CD4-positive, alpha-beta T cell treated with Interleukin-2 at 100 ng/mL for 4 hours (primary cell): ENCODE results near the gene TSEN2.
A peak's percentile ranks its signal among the peaks of the same experiment; 100 is the strongest.
"Not testable (repeated sequence)": the region's sequence is repeated elsewhere in the genome, so short reads cannot be mapped to it uniquely, and the experiment has no call there.

Experiments used
- DNase-seq: peaks from one replicate; pipeline ENCODE4 v3.0.0-alpha.2; 2020; ENCODE audit warnings: low spot score

Gene TSEN2

DNA sequence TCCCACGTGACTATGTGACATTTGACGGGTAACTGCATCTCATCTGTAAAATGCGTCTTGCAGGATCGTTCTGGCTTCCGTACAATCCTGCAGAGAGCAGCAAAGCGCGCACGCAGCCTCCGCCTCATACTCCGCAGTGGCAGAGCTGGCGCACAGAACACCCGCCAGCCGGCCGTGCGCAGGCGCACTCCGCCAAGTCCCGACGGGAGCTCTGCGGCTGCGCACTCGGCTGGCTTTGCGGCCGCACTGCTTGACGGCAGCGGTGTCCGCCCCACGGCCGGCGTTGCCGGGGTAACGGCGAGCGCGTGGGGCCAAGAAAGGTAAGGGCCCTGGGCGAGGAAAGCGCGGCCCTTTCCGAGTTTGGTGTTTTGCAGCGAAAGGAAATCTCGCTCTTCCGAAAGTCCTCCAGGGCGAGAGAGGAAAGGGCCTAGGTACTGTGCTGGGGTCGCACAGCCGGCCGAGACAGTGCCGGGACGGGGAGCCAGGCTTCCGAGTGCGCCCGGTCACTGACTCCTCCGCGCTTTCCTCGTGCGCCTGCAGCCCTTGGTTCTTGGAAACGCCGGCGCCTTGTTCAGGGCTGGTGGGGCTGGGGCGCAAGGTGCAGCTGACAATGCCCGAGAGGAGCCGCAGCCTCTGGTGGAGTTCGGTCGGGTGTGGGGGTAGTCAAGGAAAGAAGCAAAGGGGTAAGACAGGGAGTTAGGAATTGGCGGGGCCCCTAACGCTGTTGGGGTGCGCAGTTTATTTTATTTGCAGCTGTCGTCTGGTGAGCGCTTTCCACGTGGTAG lies at the start of gene TSEN2:
TSEN2 (plus strand) TSS at position 283 of the 785 bp plus-strand sequence. CDS start 5,321 bp downstream, outside the sequence.
- peak; percentile 95 for DNase-seq

DNA sequence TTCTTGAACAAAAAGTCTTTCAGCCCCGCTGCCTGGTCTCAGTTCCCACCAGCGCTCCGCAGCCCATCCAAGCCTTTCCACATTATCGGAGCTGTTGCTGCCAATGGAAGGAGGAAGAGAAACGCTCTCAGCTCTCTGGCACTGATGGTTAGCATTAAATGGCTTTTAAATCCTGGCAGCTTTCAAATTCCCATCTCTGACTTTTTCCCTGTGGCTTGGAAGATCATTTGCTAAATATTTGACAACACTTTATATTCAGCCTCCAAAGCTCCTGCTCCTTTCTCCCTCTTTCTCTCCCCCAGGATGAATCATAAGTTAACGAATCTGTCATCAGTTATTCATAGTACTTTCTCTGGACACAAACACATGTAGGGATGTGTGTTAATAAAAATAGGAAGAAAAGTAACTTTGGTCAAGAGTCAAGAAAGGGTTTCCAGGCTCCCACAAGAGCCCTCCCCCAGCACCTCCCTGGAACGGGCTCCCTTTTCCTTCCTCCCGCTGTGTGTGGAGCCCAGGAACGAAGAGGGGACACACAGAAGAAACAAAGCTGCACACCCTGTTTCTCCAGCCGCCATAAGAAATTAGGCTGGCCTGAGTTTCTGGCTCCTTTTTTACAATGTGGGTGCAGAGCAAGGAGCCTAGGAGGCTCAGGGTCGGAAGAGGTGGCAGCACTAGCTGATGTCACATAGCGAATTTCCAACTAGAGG lies 47.6 kb upstream of the TSEN2 start:
- no peak for DNase-seq

DNA sequence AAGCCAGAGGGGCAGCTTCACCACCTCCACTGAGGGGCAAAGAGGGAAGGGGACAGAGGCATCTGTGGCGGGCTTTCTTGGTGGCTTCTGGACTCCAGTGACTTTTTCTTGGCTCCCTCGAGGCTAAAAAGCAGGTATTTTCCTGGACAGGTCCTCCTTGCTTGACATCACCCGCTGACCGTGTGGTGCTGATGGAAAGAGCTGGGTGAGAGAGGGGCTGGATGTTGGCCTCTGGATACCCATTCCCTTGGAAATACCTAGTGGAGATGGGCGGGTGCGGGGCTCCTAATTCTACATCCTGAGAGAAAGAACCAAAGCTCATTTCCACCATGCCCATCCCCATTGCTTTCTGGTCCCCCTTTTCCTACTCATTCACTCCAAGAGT lies 47.1 kb upstream of the TSEN2 start:
- no peak for DNase-seq

DNA sequence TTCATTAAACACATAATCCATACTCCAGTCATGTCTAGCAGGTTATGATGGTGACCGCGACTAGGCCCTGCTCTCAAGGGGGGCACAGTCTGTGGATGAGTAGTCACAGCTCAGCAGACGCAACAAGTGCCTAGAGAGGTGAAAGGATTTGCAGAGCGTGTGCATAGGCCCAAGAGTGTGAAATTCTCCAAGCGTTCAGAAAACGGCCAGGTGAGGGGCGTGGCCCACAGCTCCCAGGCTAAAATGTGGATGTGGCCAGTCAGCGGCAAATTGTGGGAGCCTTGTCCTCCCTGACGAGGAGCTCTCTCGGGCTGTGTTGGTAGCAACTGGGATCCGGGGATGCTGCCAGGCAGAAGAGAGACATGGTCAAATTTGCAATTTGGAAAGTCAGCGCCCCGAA lies 46.4 kb upstream of the TSEN2 start:
- DNase-seq, result no peak

DNA sequence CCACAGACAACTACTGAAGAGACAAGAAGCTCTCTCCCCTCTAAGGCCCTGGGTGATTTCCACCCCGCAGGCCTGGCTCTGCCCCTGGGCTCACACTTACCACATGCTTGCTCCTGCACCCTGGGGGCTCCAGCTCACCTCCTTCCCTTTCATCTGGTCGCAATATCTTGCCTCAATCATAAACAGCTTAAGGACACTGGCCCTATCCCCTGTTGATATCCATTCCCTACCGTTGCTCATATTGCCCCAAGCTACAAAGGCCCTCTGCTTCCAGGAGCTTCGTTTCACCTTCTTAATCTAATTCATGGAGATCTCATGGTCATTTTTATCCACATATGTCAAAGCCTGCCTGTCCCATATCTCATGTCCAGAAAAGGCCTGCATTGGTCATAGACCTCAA lies 46.0 kb upstream of the TSEN2 start:
- DNase-seq, result no peak

DNA sequence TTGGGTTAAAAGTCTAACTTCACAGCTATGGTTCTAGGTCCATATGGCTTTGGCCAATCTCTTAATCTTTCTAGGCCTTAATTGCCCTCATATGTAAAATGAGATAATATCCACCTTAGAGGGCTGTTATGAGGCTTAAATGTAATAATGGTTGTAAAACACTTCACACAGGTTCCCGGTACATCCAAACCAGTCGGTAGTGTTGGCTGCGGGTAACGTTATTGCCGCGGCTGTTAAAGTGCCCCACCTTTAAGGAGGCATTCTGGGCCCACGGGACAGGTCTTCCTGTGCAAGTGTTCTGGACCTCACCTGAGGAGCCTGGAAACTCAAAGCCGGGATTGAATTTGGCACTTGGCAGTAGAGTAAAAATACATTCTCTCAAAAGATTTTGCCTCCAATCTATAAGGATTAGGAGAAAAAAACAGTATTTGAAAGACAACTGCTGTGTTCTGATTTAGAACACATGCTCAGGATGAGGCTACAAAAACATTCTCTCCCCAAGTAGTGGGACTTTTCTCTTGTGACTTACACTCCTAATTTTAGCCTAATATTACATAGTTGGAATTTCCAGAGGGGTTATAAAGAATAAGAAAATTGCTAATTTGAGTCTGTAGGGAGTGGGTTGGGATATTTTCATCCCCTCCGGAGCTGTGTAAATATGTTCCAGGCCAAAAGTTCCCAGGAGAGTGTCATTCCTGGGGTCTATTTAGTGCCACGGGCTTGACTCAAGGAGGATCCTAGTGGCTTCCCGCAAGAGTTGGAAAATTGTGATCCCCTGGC lies 44.9 kb upstream of the TSEN2 start:
- DNase-seq, result no peak

DNA sequence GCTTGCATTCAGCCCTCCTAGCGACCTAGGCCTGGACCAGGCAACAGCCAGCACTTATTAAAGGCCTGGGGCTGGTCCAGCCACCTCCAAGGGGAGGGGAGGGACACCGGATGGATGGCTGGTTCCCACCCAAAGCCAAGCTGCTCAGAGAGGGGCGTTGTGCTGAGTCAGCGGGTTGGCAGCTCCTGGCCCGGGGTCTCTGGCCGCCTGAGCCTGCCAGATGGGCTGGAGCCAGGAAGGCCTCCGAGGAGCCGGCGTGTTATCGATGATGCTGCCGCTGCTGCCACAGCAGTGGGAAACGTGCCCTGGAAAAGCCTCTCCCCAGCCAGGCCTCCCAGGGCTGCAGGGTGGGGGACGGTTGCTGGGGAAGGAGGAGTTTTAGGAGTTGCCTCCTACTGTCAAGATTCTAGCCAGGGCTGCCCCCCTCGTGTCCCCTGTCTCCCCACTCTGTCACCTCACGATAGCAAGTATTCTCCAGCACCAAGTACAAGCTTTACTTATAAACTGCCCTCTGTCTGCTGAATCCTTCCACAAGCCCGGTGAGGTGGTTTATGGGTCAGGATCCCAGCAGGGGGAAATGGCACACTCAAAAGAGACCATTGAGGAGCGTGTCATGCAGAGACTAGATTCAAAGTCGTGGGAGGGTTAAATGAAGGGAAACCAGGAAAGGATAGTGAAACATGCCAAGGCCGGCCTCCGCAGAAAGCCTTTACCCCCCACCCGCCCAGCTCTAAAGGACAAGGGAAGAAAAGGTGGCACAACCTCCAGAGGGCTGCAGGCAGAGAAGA lies 43.2 kb upstream of the TSEN2 start:
- no peak for DNase-seq

DNA sequence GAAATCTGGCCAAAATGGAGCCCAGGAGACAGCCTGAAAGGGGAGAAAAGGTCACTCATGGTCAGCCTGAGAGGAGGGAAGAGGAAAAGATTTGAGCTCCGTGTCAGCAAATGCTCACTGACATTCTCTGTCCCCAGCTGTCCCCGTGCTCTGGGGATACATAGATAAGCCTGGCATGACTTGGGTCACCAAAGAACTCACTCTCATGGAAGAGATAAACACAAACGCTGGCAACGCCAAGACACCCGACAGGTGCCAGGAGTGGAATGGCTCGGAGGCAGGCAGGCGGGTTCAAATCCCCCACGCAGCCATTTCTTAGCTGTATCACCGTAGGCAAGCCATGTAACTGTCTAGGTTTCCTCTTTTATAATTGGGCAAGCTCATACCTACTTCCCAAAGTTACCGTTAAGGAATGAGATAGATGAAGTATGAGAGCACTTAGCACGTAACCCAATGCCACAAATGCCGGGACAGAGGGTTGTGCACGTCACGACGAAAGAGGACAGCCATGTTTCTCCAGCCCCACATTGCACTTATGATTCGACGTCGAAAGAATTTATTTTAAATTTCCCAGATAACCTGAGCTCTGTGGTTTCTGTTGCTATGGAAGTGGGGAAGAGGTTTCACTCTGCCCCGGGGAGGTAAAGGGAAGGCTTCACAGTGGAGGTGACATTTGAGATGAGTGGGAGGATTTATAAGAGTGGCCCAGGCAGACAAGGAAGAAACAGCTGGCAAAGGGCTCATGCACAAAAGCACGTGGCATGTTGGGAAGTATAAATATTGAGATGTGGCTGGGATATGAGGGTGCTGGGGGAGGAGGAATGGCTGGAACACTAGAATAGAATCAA lies 41.4 kb upstream of the TSEN2 start:
- DNase-seq, result no peak

DNA sequence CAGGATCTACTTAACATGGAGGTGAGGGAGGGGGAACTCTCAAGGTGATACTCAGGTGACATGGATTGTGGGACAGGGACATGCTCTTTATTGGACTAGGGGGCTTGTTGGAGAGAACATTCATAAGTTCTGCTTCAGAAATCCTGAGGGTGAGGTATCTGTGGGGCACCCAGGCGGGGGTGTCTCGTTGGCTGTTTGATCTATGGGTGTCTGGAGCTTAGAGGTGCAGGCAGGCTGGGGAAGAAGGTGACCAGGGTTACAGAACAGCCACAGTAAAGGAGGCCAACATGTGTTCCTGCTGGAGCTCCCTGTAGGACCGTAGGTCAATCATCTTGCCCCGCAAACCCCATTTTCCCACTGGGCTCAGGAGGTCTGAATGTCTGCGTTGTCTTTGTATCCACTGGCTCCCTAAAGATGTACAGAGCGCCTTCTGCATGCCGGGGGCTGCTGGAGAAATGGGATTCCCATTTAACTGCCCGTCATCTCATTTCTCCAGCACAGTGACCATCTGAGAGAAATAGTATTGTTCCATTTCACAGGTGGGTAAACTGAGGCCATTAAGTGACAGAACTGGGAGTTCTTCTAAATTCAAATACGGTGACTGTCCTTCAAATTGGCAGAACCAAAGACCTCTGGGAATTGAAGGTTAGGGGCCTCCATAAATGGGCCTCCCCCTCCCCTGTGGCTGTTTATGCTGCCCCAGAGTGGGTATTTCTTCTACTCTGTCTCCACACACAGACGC lies 40.3 kb upstream of the TSEN2 start:
- no peak for DNase-seq

DNA sequence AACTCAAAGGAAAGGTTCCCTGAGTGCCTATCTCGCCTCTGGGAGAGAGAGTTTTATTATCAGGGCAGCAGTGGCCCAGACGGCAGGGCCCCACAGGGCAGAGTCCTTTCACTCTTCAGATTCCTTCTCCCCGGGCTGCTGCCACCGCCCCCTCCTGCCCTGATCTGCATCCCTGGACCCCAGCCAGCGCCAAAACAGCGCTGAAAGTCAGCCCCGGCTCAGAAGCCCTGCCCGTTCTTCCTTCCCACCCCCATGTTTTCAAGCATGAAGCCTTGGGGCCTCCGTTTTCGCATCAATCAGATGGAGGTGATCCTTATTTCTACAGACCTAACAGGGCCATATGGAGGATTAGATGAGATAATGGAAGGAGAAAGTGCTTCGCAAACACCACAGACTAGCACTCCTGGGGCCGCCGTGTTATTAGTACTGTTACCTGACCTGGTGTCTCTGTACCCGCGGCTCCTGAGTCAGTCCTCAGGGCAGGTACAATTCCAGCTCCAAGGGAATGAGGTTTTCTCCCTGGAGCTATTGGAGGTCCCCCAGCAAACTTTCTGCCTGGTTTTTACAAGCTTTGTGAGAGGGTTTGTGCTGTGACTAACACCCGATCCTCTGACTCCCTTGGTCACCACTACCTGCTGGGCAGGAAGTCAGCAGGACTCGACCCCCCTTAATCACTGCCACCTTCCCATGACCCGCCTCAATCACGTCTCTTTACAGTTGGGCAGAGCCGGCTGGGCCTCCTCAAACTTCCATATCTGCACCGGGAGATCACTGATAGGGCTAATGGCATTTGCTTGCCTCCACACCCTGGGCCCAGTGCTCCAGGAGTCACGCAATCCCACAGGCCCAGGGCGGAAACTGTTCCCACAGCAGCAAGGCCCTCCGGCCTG lies 39.5 kb upstream of the TSEN2 start:
- DNase-seq, result no peak

DNA sequence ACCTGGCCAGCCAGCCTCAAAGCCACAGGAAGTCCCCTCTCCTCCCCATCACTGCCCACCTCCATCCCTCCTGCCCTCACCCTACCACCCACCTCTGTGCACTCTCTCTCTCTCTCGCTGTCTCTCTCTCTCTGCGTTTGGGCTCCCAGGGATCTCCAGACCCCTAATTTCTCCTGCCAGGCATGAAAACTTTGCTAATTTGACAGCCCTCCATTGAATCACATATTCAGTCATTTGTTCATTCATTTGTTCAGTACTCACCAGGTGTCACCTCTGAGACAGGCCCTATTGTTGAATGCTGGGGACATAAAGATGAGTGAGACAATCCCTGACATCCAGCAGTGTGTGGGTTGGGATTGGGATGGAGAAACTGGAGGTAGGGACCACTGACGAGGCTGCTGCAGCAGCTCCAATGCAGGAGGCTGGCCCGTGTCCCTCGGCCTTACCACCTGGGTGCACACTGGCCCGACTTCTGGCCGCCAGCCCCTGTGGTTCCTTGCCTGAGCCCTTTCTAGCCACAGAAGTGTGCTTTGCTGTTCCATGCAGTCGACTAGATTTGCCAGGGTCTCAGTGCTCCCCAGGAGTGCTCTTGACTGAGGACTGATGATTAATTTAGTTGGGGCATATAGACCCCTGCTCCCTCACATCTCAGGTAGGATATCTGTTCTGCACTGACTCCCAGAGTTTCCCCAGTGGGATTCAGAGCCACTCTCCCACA lies 38.6 kb upstream of the TSEN2 start:
- DNase-seq, result no peak

DNA sequence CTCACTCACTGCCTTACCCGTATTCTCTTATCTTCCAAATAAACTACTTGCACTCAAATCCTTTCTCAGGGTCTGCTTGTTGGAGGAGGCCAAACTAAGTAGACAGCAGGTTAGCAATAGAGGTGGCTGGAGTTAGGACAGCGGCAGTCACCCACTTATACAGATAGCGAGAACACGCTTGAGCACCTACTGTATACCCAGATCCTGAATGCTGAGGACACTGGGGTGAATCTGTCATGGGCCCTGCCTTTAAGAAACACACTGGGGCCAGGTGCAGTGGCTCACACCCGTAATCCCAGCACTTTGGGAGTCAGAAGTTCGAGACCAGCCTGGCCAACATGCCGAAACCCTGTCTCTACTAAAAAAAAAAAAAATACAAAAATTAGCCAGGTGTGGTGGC lies 38.0 kb upstream of the TSEN2 start:
- no peak for DNase-seq

DNA sequence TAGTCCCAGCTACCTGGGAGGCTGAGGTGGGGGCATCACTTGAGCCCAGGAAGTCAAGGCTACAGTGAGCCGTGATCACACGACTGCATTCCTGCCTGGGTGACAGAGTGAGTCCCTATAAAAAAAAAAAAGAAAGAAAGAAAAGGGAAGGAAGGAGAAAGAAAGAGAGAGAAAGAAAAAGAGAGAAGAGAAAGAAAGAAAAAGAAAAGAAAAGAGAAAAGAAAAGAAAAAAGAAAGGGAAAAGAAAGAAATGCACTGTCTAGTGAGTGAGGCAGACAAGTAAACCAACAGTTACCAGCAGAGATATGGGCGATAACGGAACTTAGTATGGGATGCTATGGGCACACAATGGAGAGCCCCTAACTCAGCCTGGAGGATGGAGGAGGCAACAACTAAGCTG lies 37.2 kb upstream of the TSEN2 start:
- DNase-seq, result no peak

DNA sequence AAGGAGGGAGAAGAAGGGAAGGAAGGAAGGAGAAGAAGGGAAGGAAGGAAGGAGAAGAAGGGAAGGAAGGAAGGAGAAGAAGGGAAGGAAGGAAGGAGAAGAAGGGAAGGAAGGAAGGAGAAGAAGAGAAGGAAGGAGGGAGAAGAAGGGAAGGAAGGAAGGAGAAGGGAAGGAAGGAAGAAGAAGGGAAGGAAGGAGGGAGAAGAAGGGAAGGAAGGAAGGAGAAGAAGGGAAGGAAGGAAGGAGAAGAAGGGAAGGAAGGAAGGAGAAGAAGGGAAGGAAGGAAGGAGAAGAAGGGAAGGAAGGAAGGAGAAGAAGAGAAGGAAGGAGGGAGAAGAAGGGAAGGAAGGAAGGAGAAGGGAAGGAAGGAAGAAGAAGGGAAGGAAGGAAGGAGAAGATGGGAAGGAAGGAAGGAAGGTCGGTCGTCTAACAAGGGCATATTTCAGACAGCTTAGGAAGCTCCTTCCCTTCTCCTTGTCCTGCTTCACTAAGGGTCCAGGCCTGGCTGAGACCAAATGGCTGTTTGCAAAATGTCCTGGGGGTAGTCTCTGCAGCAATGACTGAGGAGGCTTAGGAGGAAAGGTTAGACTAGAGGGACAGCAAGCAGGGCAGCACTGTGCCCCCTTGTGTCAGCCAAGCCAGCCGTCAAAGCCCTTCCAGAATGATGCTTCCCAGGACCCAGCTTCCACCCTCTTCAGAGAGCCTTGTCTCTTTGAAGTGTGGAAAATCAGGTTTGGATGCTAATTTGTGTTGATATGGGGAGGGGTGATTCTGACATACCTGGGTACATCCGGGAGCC lies 35.7 kb upstream of the TSEN2 start:
- DNase-seq, result not testable (repeated sequence)

DNA sequence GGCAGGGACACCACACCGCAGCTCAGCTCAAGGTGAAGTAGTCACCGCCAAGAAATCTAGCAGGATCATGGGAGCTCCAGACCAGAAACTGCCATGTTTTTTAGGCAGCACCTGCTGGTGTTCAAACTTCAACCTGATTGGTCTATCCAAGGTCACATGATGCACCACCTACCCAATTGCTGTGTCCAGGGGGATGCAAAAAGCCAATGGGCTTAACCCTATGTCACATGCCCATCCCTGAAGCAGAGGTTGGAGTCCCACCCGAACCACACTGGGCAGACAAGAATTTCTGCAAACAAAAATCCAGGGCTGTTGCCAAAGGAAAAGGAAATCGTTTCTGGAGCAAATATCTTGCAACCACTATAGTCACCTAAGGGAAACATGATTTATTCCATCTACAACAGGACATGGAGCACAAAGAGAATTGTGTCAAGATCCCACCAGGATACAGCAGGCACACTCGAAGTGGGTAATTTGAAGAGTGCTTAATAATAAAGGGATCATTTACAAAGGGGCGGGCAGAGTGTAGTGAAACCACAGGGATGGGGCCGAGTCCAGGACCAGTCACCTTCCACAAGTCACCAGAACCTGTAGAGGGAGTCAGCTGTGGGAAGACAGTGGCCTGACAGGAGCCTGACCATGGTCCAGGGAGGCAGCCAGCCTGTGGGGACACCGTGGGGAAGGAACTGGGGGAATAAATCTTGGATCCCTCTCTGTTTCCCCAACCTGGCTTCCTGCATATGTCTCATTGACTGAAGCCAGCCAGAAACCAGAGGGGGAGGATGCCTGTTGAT lies 34.2 kb upstream of the TSEN2 start:
- DNase-seq, result no peak

DNA sequence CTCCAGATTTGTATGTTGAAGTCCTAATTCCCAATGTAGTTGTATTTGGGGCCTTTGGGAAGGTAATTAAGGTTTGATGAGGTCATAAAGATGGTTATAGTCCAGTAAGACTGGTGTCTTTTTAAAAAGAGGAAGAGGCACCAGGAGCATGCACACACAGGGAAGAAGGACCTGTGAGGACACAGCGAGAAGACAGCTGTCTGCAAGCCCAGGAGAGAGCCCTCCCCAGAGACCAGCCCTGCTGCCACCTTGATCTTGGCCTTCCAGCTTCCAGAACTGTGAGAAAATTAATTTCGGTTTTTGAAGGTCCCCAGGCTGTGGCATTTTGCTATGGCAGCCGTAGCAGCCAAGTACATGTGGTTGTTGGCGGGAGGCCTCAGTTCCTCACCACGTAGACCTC lies 32.8 kb upstream of the TSEN2 start:
- no peak for DNase-seq

DNA sequence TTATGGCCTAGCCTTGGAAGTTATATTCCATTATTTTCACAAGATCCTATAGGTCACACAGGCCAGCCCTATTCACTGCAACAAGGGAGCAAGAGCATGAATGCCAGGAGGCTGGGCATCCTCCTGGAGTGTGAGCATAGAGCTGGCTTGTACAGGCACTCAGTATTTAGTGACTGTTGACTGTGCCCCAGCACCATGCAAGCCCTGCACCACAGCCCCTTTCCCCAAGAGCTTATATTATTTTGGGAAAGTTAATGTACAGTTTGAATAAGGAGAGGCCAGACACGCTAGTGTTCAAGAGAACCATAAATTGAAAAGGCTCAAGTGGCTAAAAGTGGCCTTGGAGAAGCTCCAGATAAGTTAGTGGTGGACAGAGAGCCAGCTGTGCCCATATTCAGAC lies 32.3 kb upstream of the TSEN2 start:
- DNase-seq, result no peak
